Testis (tissue), 3 donors: Measurements from ENCODE around the gene ADRM1. TPM values are rescaled to one million over a fixed set of nuclear protein-coding genes. Genes with fewer than 3 reads are reported as not detected.
A peak's percentile ranks its signal among the peaks of the same experiment; 100 is the strongest.

Experiments
- DNase-seq: peaks from one replicate; pipeline ENCODE4 v3.0.0-alpha.2; 2019
- H3K27ac ChIP-seq, 2 donors: fragments of 200-600 bp; sonication (generic); one replicate each; pipeline ENCODE4 v1.5.1; 2019
- H3K27me3 ChIP-seq: fragments of 200-600 bp; sonication (generic); one replicate; pipeline ENCODE4 v1.5.1; 2019
- H3K36me3 ChIP-seq: fragments of 200-600 bp; sonication (generic); one replicate; pipeline ENCODE4 v1.5.1; 2017; ENCODE audit warnings: low read depth; ENCODE audit errors: missing control alignments
- H3K4me1 ChIP-seq: fragments of 200-600 bp; sonication (generic); one replicate; pipeline ENCODE4 v1.5.1; 2019
- H3K4me3 ChIP-seq, 2 donors: fragments of 200-600 bp; sonication (generic); one replicate each; pipeline ENCODE4 v1.5.1; 2017 to 2019
- H3K9me3 ChIP-seq: fragments of 200-600 bp; sonication (generic); one replicate; pipeline ENCODE4 v1.5.1; 2017
- POLR2A ChIP-seq: fragments of 450-650 bp; IDR thresholded peaks from one replicate; pipeline ENCODE4 v1.6.1; 2017; ENCODE audit warnings: antibody characterized with exemption, mild to moderate bottlenecking, moderate library complexity
- WGBS, 2 donors: methylation state at CpG; one replicate each; pipeline ENCODE4 v1.1.5; 2018; 5-methylcytosine and 5-hydroxymethylcytosine counted together
- intact Hi-C: fragments of 100-400 bp; cut with DNase I; formaldehyde crosslinking; loops from one replicate; pipeline ENCODE4 v1.15.1; 2023; ENCODE audit warnings: low total_unique reads
- polyA plus RNA-seq: library from polyadenylated mRNA; stranded (reverse); fragments of 350-450 nt; fragmentation: Illumina TruSeq; extraction: RNeasy Lipid Tissue Mini Kit (QIAGEN cat#74804); gene quantifications from one replicate; pipeline ENCODE4 v1.2.3, GENCODE V29; 2014; ENCODE audit warnings: low read depth, low replicate concordance; ENCODE audit not compliant: insufficient read depth
- total RNA-seq, 2 donors: library from RNA; depleted of rRNA; stranded (reverse); fragments of >200 nt; gene quantifications; one replicate each; pipeline ENCODE4 v1.2.3, GENCODE V29; 2016
- TF ChIP-seq, protein P1 (sequence below), 3 experiments: fragments of 450-650 bp in 2 of 3; fragments of 200-600 bp in 1 of 3; sonication (generic) in 1 of 3; IDR thresholded peaks; one replicate each; pipeline ENCODE4 v1.5.1; 2016 to 2019; ENCODE audit warnings: antibody characterized with exemption in 3 of 3, mild to moderate bottlenecking in 2 of 3, moderate library complexity in 1 of 3

ADRM1 gene
- total and polyA plus RNA-seq, 3 donors from 2014 or later, result 191 to 286 (median 283) TPM

DNA sequence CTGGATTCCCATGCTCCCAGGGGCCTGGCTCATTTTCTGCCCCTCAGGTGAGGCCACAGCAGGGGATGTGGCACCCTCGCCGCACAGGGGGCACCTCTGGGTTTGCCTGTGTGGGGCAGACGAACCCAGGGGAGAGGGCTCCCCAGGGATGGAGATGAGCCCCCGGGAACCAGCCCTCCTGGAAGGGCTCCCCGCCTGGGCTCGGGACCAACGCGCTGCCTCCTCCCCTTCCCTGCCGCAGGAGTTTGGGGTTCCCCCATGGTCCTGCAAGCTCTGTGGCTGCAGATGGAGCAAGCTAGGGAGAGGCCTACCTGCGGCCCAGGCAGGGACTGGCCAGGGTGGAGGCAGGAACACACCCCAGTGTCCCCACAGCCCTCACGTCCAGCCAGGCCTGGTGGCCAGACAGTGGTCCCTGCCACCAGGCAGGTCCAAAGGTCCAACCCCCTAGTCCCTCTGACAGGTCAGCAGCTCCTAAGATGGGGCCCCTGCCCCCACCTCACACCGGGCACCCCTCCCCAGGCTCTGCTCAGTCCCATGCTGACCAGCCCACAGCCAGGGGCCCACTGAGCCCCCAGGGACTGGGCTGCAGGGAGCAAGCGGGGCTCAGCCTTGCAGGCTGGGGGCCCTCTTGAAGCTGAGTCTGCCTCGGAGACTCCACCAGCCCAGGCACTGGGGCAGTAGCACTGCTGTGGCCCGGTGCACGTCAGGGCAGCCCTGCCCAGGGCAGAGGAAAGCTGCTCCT is 50.7 kb downstream of the ADRM1 start:
- intact Hi-C loops, result no loop called here
- Histone ChIP-seq H3K9me3 (no peaks in the 10 kb centered on the region), H3K4me3 (no peak overlapping the region), H3K36me3 (no peaks in the 10 kb centered on the region), H3K27ac (no peak overlapping the region), H3K27me3 (no peaks in the 10 kb centered on the region), H3K4me1 (peaks cover 48% of the 10 kb centered on the region)
- 92% methylated on average over 16 of the region's 16 CpGs; no CpG with 5 or more reads in 1 of the 2 donors for WGBS, 2 donors
- TF ChIP-seq POLR2A, result no peak
- TF ChIP-seq, protein P1, sequence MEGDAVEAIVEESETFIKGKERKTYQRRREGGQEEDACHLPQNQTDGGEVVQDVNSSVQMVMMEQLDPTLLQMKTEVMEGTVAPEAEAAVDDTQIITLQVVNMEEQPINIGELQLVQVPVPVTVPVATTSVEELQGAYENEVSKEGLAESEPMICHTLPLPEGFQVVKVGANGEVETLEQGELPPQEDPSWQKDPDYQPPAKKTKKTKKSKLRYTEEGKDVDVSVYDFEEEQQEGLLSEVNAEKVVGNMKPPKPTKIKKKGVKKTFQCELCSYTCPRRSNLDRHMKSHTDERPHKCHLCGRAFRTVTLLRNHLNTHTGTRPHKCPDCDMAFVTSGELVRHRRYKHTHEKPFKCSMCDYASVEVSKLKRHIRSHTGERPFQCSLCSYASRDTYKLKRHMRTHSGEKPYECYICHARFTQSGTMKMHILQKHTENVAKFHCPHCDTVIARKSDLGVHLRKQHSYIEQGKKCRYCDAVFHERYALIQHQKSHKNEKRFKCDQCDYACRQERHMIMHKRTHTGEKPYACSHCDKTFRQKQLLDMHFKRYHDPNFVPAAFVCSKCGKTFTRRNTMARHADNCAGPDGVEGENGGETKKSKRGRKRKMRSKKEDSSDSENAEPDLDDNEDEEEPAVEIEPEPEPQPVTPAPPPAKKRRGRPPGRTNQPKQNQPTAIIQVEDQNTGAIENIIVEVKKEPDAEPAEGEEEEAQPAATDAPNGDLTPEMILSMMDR (IDR thresholded peaks at IDR 0.05), result no peak
- DNase-seq, result no peak

DNA sequence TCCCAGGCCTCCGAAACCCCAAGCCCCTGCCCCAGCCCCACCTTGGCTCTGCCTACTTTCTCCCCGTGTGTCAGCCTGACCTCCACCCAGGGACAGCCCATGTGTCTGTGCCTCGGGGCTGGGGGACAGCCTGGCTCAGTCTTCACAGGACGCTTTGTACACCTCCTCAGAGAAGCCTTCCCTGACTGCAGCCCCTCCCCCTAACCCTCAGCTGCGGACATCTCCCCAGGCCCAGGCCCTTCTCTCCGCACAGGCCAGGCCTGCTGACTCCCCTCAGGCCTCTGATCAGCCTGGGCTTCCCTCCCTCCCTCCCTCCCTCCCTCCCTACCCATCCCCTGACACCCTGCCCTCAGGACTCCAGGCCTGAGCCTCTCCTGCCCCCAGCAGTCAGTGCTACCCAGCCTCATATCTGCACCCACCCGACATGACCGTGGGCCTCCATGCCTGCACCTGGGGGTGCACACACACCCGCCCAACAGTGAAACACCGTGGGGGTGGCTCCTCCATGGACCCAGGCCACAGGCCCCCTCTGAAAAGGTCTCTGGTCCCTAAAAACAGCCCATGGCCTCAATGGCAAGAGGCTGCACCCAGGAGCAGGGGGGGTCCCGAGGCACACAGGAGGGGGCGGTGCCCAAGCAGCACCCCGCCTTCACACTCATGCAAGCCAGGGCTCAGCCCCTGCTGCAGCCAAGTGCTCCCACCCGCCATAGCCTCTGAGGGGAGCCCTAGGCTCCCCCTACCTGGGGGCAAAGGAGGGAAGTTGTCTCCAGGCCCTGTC is 51.4 kb downstream of the ADRM1 start:
- Histone ChIP-seq H3K36me3 (no peaks in the 10 kb centered on the region), H3K4me1 (peaks cover 52% of the 10 kb centered on the region), H3K27me3 (no peaks in the 10 kb centered on the region), H3K27ac (peak overlapping the region in 1 of 2 donors; percentile 66), H3K9me3 (no peaks in the 10 kb centered on the region), H3K4me3 (no peak overlapping the region)
- DNase-seq, result no peak
- 78 to 84% methylated on average over 5 to 14 of the region's 14 CpGs for WGBS, 2 donors
- intact Hi-C loops, result no loop called here
- TF ChIP-seq, protein P1 (IDR thresholded peaks at IDR 0.05), result no peak
- no peak for TF ChIP-seq POLR2A

DNA sequence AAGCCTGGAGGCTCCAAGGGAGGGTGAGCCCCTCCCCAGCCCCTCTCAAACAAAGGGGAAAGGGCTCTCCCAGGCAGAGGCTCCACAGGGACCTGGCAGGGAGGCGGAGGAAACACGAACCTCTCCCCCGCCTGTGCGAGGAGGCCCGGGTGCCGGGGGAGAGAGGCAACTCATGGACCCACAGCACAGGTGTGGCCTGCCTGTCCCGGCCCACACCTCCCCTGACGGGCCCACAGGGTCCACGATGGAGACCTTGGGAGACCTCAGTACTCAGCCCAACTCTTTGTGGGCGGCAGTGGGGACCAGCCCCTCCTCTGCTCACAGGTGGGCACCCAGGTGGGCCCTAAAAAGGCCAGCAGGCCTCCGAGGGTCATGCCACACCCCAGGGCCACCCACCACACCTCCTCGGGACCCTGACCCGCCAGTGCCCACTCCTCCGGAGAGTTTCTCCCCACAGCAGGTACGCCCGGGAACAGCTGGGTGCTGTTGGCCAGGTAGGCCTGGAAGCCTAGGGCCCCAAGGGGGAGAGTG is 52.1 kb downstream of the ADRM1 start:
- Histone ChIP-seq H3K36me3 (no peaks in the 10 kb centered on the region), H3K4me3 (no peak overlapping the region), H3K9me3 (no peaks in the 10 kb centered on the region), H3K4me1 (peaks cover 52% of the 10 kb centered on the region), H3K27me3 (no peaks in the 10 kb centered on the region), H3K27ac (peak overlapping the region; percentile 66 to 80)
- intact Hi-C loops, result no loop called here
- DNase-seq, result no peak
- TF ChIP-seq, protein P1 (IDR thresholded peaks at IDR 0.05), result no peak
- TF ChIP-seq POLR2A, result no peak
- 67 to 70% methylated on average over 4 to 16 of the region's 16 CpGs for WGBS, 2 donors

GRCh38 chr20:62355516-62355877 is 52.7 kb downstream of the ADRM1 start:
- Histone ChIP-seq H3K4me1 (peaks cover 52% of the 10 kb centered on the region), H3K36me3 (no peaks in the 10 kb centered on the region), H3K9me3 (no peaks in the 10 kb centered on the region), H3K27me3 (no peaks in the 10 kb centered on the region), H3K27ac (peak overlapping the region; percentile 66 to 80), H3K4me3 (no peak overlapping the region)
- intact Hi-C loops, result no loop called here
- 23 to 60% methylated on average over 1 to 11 of the region's 11 CpGs for WGBS, 2 donors
- peak; percentile 59 for DNase-seq
- TF ChIP-seq, protein P1 (IDR thresholded peaks at IDR 0.05), result no peak
- no peak for TF ChIP-seq POLR2A
